ENCODE measurements around the gene JAZF1. TPM values are rescaled to one million over a fixed set of nuclear protein-coding genes. Genes with fewer than 3 reads are reported as not detected.

The JAZF1 gene
- total RNA-seq, 4 donors from 2014 or later, result 4.7 to 8.1 (median 5.7) TPM

DNA sequence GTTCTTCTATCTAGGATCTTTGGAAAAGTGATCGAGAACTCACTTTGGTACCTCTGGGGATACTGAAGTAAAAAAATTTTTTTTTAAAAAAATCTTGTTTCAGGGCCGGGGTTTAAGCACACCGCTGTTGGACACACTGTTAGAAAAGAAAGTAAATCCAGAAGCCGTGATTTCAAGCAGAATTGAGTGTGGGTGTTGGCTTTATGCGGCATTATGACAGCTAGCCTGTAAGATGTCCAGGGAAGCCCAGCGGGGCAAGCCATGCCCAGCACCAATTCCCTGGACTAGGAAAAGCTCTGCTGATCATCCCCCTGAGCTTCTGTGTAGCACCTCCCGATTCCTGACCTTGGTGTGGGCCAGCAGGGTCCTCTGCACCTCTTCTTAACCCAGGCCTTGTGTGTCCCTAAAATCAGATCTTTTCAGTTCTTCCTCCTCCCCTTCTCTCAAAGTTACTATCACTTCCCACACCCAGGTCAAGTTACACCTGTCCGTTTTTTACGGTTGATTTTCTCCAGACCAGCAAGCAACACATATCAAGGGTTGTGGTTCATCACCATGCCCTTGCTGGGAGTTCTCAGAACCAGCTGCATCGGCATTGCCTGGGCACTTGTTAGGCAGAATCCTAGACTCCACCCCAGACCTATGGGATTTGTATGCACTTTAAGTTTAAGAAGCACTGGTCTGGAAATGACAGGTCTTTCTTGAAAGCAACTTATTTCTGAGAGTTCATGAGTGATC lies 235.4 kb downstream of the JAZF1 start:
- TF ChIP-seq POLR2A (IDR thresholded peaks at IDR 0.05), result no peak
- TF ChIP-seq, protein P1, sequence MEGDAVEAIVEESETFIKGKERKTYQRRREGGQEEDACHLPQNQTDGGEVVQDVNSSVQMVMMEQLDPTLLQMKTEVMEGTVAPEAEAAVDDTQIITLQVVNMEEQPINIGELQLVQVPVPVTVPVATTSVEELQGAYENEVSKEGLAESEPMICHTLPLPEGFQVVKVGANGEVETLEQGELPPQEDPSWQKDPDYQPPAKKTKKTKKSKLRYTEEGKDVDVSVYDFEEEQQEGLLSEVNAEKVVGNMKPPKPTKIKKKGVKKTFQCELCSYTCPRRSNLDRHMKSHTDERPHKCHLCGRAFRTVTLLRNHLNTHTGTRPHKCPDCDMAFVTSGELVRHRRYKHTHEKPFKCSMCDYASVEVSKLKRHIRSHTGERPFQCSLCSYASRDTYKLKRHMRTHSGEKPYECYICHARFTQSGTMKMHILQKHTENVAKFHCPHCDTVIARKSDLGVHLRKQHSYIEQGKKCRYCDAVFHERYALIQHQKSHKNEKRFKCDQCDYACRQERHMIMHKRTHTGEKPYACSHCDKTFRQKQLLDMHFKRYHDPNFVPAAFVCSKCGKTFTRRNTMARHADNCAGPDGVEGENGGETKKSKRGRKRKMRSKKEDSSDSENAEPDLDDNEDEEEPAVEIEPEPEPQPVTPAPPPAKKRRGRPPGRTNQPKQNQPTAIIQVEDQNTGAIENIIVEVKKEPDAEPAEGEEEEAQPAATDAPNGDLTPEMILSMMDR (IDR thresholded peaks at IDR 0.05), result no peak
- 77 to 79% methylated on average over 10 of the region's 10 CpGs for WGBS, 2 donors
- intact Hi-C loops (cut with DNase I; ENCODE audit: low total_unique reads), result no loop called here
- H3K4me3 ChIP-seq (ENCODE audit: low read depth, poor library complexity, severe bottlenecking), result no peak overlapping the region
- DNase-seq (ENCODE audit: low spot score in 2 of 2), result no peak

DNA sequence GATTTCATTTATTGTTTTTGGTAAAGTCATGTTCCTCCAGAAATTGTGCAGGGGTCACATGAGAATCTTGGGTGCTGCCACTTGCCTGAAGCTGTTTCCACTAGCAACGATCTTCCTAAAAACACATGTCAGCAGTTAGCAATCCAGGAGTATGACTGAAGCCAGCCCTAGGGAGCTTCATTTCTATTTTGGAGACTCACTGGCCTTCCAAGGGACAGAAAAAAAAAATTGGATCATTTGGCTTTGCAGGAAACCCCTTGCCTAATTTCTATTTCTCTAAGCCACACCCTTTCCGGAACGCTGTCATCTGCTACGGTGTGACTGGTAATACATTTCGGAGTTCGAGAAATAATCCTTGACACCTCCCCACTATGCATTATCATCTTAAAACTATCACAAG lies 236.0 kb downstream of the JAZF1 start:
- H3K4me3 ChIP-seq (ENCODE audit: low read depth, poor library complexity, severe bottlenecking), result no peak overlapping the region
- TF ChIP-seq, protein P1 (IDR thresholded peaks at IDR 0.05), result no peak
- TF ChIP-seq POLR2A (IDR thresholded peaks at IDR 0.05), result no peak
- peak in 1 of 2 donors; percentile 57 for DNase-seq (ENCODE audit: low spot score in 2 of 2)
- WGBS, 2 donors, result 59 to 67% methylated on average over 6 of the region's 6 CpGs
- intact Hi-C loops (cut with DNase I; ENCODE audit: low total_unique reads), result no loop called here

DNA sequence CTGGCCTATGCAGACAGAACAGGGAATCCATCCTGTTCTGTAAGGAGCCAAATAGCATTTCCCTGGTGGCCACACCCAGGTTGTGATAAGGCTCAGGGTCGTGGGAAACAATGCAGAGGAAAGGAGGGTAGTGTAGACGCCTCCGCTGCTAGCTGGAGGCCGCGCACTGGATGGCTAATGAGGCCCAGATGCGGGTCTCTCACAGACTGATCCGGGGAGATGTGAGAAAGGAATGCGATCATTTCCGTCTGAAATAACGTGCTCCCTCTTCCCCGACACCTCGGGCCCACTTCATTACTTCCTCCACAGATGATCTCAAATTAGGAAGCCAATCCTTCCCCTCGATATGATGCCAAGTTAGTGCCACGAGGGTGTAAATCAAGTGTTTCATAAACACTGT lies 237.4 kb downstream of the JAZF1 start:
- intact Hi-C loops (cut with DNase I; ENCODE audit: low total_unique reads), result no loop called here
- no peak for DNase-seq (ENCODE audit: low spot score in 2 of 2)
- WGBS, 2 donors, result 73 to 81% methylated on average over 14 of the region's 14 CpGs
- TF ChIP-seq POLR2A (IDR thresholded peaks at IDR 0.05), result no peak
- TF ChIP-seq, protein P1 (IDR thresholded peaks at IDR 0.05), result no peak
- no peak overlapping the region for H3K4me3 ChIP-seq (ENCODE audit: low read depth, poor library complexity, severe bottlenecking)

DNA sequence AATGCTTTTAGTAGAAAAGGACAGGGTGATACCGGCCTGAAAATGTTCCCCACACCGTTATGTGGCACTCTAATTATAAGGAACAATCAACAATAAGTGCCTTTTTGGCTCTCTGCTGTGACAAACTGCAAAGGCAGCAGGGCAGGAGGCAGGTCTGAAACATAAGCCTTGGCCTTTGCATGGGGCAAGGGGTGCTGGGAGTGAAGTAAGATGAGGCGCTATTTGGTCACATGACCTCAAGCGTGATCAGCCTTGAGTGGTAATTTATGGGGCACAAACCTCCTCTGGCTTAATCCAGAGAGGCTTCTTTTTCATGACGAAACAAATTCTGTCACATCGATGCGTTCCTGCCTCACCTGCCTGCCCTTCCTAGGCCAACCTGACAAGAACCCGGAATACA lies 237.9 kb downstream of the JAZF1 start:
- TF ChIP-seq, protein P1 (IDR thresholded peaks at IDR 0.05), result no peak
- TF ChIP-seq POLR2A (IDR thresholded peaks at IDR 0.05), result no peak
- 89 to 91% methylated on average over 8 of the region's 8 CpGs for WGBS, 2 donors
- no peak overlapping the region for H3K4me3 ChIP-seq (ENCODE audit: low read depth, poor library complexity, severe bottlenecking)
- intact Hi-C loops (cut with DNase I; ENCODE audit: low total_unique reads), result no loop called here
- no peak for DNase-seq (ENCODE audit: low spot score in 2 of 2)

DNA sequence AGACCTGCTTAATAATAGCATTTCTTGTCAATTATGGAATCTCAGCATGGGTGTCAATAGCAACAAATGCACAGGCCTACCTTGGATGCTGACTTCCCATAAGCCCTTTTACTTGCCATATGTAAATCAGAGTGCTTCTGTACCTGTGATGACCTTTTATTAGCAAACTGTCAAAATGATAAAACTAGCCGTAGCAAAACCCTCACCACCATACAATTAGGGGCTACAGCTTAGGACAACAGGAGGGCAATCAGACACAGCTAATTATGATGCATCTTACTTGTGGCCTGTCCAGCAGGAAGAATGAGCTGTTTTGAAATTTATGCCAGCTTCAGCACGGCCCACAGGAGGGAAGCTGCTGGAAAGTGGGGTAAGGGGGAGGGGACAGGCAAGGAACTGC lies 239.1 kb downstream of the JAZF1 start:
- 68 to 84% methylated on average over 2 of the region's 2 CpGs for WGBS, 2 donors
- TF ChIP-seq, protein P1 (IDR thresholded peaks at IDR 0.05), result no peak
- DNase-seq (ENCODE audit: low spot score in 2 of 2), result no peak
- intact Hi-C loops (cut with DNase I; ENCODE audit: low total_unique reads), result no loop called here
- no peak overlapping the region for H3K4me3 ChIP-seq (ENCODE audit: low read depth, poor library complexity, severe bottlenecking)

DNA sequence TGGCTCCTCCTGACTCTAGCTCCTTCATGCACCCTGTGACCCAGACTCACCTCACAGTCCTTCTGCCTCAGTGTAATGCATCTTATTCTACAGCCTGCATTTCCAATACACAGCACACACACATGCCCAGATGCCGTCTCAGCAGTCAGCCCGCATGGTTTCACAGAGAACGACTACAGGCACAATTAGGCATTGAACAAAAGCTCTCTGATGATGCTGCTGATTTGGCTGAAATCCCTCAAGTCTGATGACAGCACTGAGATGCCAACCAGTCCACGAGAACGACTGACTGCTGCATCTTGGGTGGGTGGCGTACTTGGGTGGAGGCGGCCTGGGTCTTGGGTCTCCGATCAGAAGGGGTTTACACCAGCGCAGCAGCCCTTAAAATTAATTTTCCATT lies 240.3 kb downstream of the JAZF1 start:
- H3K4me3 ChIP-seq (ENCODE audit: low read depth, poor library complexity, severe bottlenecking), result no peak overlapping the region
- 77 to 85% methylated on average over 9 of the region's 9 CpGs for WGBS, 2 donors
- DNase-seq (ENCODE audit: low spot score in 2 of 2), result no peak
- intact Hi-C loops (cut with DNase I; ENCODE audit: low total_unique reads), result no loop called here
- TF ChIP-seq, protein P1 (IDR thresholded peaks at IDR 0.05), result no peak
- TF ChIP-seq POLR2A (IDR thresholded peaks at IDR 0.05), result no peak
